ENCODE data around the gene TRPV3. TPM values are rescaled to one million over a fixed set of nuclear protein-coding genes. Genes with fewer than 3 reads are reported as not detected.
"Not testable (repeated sequence)": the region's sequence is repeated elsewhere in the genome, so short reads cannot be mapped to it uniquely, and the experiment has no call there.

Gene TRPV3
- total RNA-seq, 1 donor from 2014 or later, result 0.08 TPM

GRCh38 chr17:3569534-3570137 lies 12.0 kb upstream of the TRPV3 start:
- no peaks in the 10 kb centered on the region for H3K4me1 Mint-ChIP-seq (ENCODE audit: unreplicated experiment)
- DNase-seq (ENCODE audit: extremely low spot score, unreplicated experiment), result no peak

GRCh38 chr17:3566551-3566950 lies 8.9 kb upstream of the TRPV3 start:
- DNase-seq (ENCODE audit: extremely low spot score, unreplicated experiment), result no peak
- H3K27me3 Mint-ChIP-seq (ENCODE audit: unreplicated experiment), result no peaks in the 10 kb centered on the region
- TF ChIP-seq CTCF (IDR thresholded peaks at IDR 0.05), result no peak
- H3K9me3 Mint-ChIP-seq (ENCODE audit: unreplicated experiment), result no peaks in the 10 kb centered on the region
- H3K4me3 Mint-ChIP-seq (ENCODE audit: unreplicated experiment), result no peak overlapping the region
- H3K36me3 Mint-ChIP-seq (ENCODE audit: unreplicated experiment), result peaks cover 8% of the 10 kb centered on the region
- no peak overlapping the region for H3K27ac Mint-ChIP-seq (ENCODE audit: unreplicated experiment)
- no peaks in the 10 kb centered on the region for H3K4me1 Mint-ChIP-seq (ENCODE audit: unreplicated experiment)

More at GRCh38 chr17:3569534-3570137, 12.0 kb upstream of the TRPV3 start:
- TF ChIP-seq CTCF (IDR thresholded peaks at IDR 0.05), result no peak
- Mint-ChIP-seq H3K27me3 (ENCODE audit: unreplicated experiment) (no peaks in the 10 kb centered on the region), H3K9me3 (ENCODE audit: unreplicated experiment) (no peaks in the 10 kb centered on the region), H3K4me3 (ENCODE audit: unreplicated experiment) (no peak overlapping the region), H3K27ac (ENCODE audit: unreplicated experiment) (no peak overlapping the region), H3K36me3 (ENCODE audit: unreplicated experiment) (peaks cover 8% of the 10 kb centered on the region)

- H3K4me3 Mint-ChIP-seq (ENCODE audit: unreplicated experiment), result no peak overlapping the region
- H3K27me3 Mint-ChIP-seq (ENCODE audit: unreplicated experiment), result no peaks in the 10 kb centered on the region
- H3K9me3 Mint-ChIP-seq (ENCODE audit: unreplicated experiment), result no peaks in the 10 kb centered on the region
- H3K36me3 Mint-ChIP-seq (ENCODE audit: unreplicated experiment), result peaks cover 8% of the 10 kb centered on the region
- DNase-seq (ENCODE audit: extremely low spot score, unreplicated experiment), result no peak
- TF ChIP-seq CTCF (IDR thresholded peaks at IDR 0.05), result no peak
- no peak overlapping the region for H3K27ac Mint-ChIP-seq (ENCODE audit: unreplicated experiment)
- no peaks in the 10 kb centered on the region for H3K4me1 Mint-ChIP-seq (ENCODE audit: unreplicated experiment)
Measured at GRCh38 chr17:3565143-3565542, 7.5 kb upstream of the TRPV3 start.

- H3K36me3 Mint-ChIP-seq (ENCODE audit: unreplicated experiment); H3K27me3 Mint-ChIP-seq (ENCODE audit: unreplicated experiment); H3K9me3 Mint-ChIP-seq (ENCODE audit: unreplicated experiment); H3K4me1 Mint-ChIP-seq (ENCODE audit: unreplicated experiment); H3K27ac Mint-ChIP-seq (ENCODE audit: unreplicated experiment); H3K4me3 Mint-ChIP-seq (ENCODE audit: unreplicated experiment); DNase-seq (ENCODE audit: extremely low spot score, unreplicated experiment): not testable (repeated sequence)
Measured at GRCh38 chr17:3564241-3564640, 6.6 kb upstream of the TRPV3 start.

- H3K9me3 Mint-ChIP-seq (ENCODE audit: unreplicated experiment), result no peaks in the 10 kb centered on the region
- no peak for TF ChIP-seq CTCF (IDR thresholded peaks at IDR 0.05)
- no peak overlapping the region for H3K27ac Mint-ChIP-seq (ENCODE audit: unreplicated experiment)
- no peak overlapping the region for H3K4me3 Mint-ChIP-seq (ENCODE audit: unreplicated experiment)
- H3K27me3 Mint-ChIP-seq (ENCODE audit: unreplicated experiment), result no peaks in the 10 kb centered on the region
- DNase-seq (ENCODE audit: extremely low spot score, unreplicated experiment), result no peak
- no peaks in the 10 kb centered on the region for H3K36me3 Mint-ChIP-seq (ENCODE audit: unreplicated experiment)
- H3K4me1 Mint-ChIP-seq (ENCODE audit: unreplicated experiment), result peaks cover 11% of the 10 kb centered on the region
Measured at GRCh38 chr17:3559270-3559645, 1.6 kb upstream of the TRPV3 start.

Measured in osteocyte (in vitro differentiated cells).